Epithelial cell of umbilical artery (primary cell): Measurements from ENCODE around the gene EXPH5. TPM values are rescaled to one million over a fixed set of nuclear protein-coding genes. Genes with fewer than 3 reads are reported as not detected.

Experiments
- total RNA-seq: library from RNA; depleted of rRNA; stranded (reverse); fragments of >200 nt; gene quantifications from 2 replicates; pipeline ENCODE4 v1.2.3, GENCODE V29; 2014

EXPH5 gene
- under 0.01 and 0.32 TPM in 2 replicates for total RNA-seq

DNA sequence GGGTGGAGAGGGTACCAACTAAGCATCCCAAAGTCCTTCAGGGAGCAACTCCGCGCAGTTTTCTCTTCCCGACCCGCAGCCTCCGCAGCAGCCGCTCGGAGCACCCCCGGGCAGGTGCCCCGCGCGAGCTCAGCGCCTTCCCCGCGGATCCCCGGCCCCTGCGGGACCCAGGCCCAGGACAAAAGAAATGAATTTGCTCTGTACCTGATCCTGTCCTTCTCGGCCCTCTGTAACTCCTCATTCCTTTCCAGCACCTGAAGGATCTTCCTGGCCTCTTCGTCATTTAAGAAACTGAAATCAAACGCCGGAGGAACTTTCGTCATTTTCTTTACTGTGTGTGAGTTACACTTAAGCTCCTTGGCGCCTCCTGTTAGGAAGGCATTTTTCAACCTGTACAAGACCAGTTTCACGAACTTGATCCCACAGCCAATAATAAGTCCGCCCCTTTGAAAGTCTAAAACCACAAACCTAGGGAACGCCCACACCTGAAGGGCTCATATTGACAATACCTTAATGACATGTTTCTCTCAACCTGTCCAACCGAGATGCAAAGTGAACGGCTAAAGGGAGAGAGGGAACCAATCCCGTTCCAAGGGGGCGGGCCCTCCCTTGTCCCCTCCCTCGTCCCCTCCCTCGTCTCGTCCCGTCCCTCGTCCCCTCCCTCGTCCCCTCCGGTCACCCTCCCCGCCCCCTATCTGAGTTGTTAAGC lies at the start of gene EXPH5:
EXPH5 (minus strand) TSS at position 555 of the 709 bp plus-strand sequence; CDS start at position 323, 232 bp downstream.

DNA sequence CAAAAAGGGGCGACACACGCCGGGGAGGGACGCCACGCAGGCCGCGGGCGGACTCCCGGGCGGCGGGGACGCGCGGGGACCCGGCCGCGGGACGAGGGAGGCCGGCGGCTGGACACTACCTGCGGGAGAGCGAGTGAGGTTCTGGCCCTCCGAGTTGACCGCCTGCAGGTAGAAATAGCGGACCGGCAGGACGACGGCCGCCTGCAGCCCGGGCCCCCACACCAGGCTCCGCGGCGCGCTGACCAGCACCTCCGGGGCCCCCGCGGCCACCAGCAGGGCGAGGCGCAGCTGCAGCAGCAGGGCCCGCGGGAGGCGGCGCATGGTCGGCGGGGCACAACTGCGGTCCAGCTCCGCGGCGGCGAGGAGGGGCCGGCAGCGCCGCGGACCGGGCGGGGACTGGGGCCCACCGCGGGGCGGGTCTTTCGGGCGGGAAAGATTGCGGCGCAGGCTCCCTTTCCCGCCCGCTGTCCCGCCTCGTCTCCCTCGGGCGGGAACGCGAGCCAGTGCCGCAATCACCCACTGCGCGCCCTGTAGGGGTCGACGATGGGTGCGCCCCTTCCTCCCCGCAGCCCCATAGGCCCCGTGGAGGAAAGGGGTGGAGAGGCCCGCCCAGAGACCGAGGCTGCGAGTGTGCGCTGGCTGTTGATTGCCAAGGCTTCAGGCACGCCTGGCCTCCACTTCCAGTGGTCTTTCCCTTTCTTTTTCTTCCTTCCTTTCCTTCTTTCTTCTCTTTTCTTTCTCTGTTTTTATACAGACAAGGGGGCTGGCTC lies 95.3 kb downstream of the EXPH5 start, which contains the start of gene POGLUT3:
POGLUT3 (minus strand) TSS at position 339 of the 770 bp plus-strand sequence; CDS start at position 321, 18 bp downstream.

DNA sequence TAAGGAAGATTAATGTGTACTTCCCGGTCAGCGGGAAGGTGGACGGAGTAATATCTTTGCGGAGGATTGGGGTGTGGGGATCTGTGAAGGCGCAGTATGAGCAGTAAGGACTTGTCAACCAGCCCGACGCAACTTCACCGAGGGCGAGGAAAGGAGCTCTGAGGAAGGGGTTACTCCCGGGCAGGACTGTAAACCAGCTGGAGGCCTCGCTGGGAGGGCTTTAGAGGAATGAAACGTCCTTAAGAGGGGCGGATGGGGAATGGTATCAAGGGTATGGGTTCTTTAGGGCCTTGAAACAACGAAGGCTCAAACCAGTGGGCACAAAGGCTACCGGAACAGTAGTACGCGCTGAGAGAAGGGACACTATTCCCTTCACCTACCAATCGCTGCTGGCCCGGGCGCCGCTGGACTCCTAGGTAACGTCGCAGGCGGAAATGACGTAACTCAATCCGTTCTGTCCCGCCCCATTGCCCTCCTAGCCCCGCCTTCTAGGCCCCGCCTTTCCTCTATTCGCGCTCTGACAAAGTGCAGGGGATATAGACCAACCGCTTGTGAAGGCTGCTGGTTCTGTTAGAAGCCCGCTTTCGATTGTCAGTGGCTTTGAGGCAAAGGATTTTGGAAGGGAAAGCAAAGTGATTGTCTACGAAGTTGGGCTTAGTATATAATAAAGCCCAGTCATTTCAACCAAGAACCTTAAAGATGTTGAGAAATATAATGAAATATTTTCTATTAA lies 126.3 kb downstream of the EXPH5 start, which contains the start of gene C11orf65:
C11orf65 (minus strand) TSS at position 439 of the 733 bp plus-strand sequence. CDS start 5,970 bp downstream, outside the sequence.

Other genes with a start within 250 kb of the EXPH5 start
- gene C11orf65, start 126.2 kb downstream of the EXPH5 start, total RNA-seq = not detected in 2 replicates
- gene POGLUT3, start 95.4 kb downstream of the EXPH5 start, total RNA-seq = 18.4 and 23.1 TPM in 2 replicates
- gene DDX10, start 71.3 kb upstream of the EXPH5 start, total RNA-seq = 36.0 and 42.2 TPM in 2 replicates